Muscle layer of colon (tissue), 2 donors: Measurements from ENCODE around the gene RRAS.
"Not testable (repeated sequence)": the region's sequence is repeated elsewhere in the genome, so short reads cannot be mapped to it uniquely, and the experiment has no call there.

ENCODE experiments used
- H3K27ac ChIP-seq: one replicate; pipeline ENCODE4 v1.7.0; 2013; ENCODE audit warnings: low read depth, mild to moderate bottlenecking, low read length, moderate library complexity
- H3K27me3 ChIP-seq, 2 donors: one replicate each; pipeline ENCODE4 v1.7.0; 2013; ENCODE audit warnings: low read length in 2 of 2, mild to moderate bottlenecking in 2 of 2; ENCODE audit not compliant: insufficient read depth in 2 of 2, control insufficient read depth in 1 of 2
- H3K36me3 ChIP-seq: one replicate; pipeline ENCODE4 v1.7.0; 2013; ENCODE audit warnings: mild to moderate bottlenecking, low read length; ENCODE audit not compliant: insufficient read depth
- H3K4me1 ChIP-seq: one replicate; pipeline ENCODE4 v1.7.0; 2013; ENCODE audit warnings: mild to moderate bottlenecking, low read length; ENCODE audit not compliant: insufficient read depth
- H3K4me3 ChIP-seq, 2 donors: one replicate each; pipeline ENCODE4 v1.7.0; 2013; ENCODE audit warnings: low read length in 2 of 2, low read depth in 1 of 2, mild to moderate bottlenecking in 1 of 2, moderate library complexity in 1 of 2
- H3K9ac ChIP-seq: one replicate; pipeline ENCODE4 v1.7.0; 2013; ENCODE audit warnings: low read length
- H3K9me3 ChIP-seq: one replicate; pipeline ENCODE4 v1.7.0; 2013; ENCODE audit warnings: mild to moderate bottlenecking, low read length
- donor health status: abdominal sarcoma.
- donor health status: Adenocarcinoma of cecum.

The RRAS gene

GRCh38 chr19:49635530-49636232 is 4.3 kb downstream of the RRAS start:
- peaks cover 9% of the 10 kb centered on the region for H3K36me3 ChIP-seq
- no peak overlapping the region for H3K27ac ChIP-seq
- H3K9me3 ChIP-seq: no peaks in the 10 kb centered on the region
- H3K9ac ChIP-seq: no peak overlapping the region
- no peaks in the 10 kb centered on the region for H3K27me3 ChIP-seq
- no peak overlapping the region for H3K4me3 ChIP-seq
- peaks cover 22% of the 10 kb centered on the region for H3K4me1 ChIP-seq

GRCh38 chr19:49633273-49633672 is 6.7 kb downstream of the RRAS start:
- peaks cover 15% of the 10 kb centered on the region for H3K4me1 ChIP-seq
- H3K27ac ChIP-seq: not testable (repeated sequence)

GRCh38 chr19:49632576-49632975 is 7.4 kb downstream of the RRAS start:
- Histone ChIP-seq H3K9ac (no peak overlapping the region), H3K27ac (no peak overlapping the region), H3K9me3 (no peaks in the 10 kb centered on the region), H3K4me1 (peaks cover 8% of the 10 kb centered on the region), H3K4me3 (no peak overlapping the region), H3K36me3 (peaks cover 9% of the 10 kb centered on the region), H3K27me3 (no peaks in the 10 kb centered on the region)

More at GRCh38 chr19:49633273-49633672, 6.7 kb downstream of the RRAS start:
- not testable (repeated sequence) for H3K9me3 ChIP-seq, H3K27me3 ChIP-seq, H3K4me3 ChIP-seq, H3K9ac ChIP-seq, H3K36me3 ChIP-seq

GRCh38 chr19:49631610-49632192 is 8.2 kb downstream of the RRAS start:
- Histone ChIP-seq H3K4me3 (no peak overlapping the region), H3K9me3 (no peaks in the 10 kb centered on the region), H3K27ac (no peak overlapping the region), H3K36me3 (peaks cover 9% of the 10 kb centered on the region), H3K4me1 (peaks cover 6% of the 10 kb centered on the region), H3K27me3 (no peaks in the 10 kb centered on the region), H3K9ac (no peak overlapping the region)

- Histone ChIP-seq H3K27me3 (no peaks in the 10 kb centered on the region), H3K27ac (no peak overlapping the region), H3K36me3 (peaks cover 9% of the 10 kb centered on the region), H3K9ac (no peak overlapping the region), H3K4me1 (peaks cover 6% of the 10 kb centered on the region), H3K4me3 (no peak overlapping the region), H3K9me3 (no peaks in the 10 kb centered on the region)
Measured at GRCh38 chr19:49631014-49631588, 8.8 kb downstream of the RRAS start.

GRCh38 chr19:49629659-49630058 is 10.3 kb downstream of the RRAS start:
- H3K9me3 ChIP-seq: no peaks in the 10 kb centered on the region
- H3K4me1 ChIP-seq: peaks cover 6% of the 10 kb centered on the region
- H3K36me3 ChIP-seq: peaks cover 9% of the 10 kb centered on the region
- H3K27me3 ChIP-seq: no peaks in the 10 kb centered on the region
- H3K4me3 ChIP-seq: no peak overlapping the region
- no peak overlapping the region for H3K27ac ChIP-seq
- H3K9ac ChIP-seq: no peak overlapping the region

- Histone ChIP-seq H3K9ac (no peak overlapping the region), H3K27me3 (no peaks in the 10 kb centered on the region), H3K4me1 (peaks cover 6% of the 10 kb centered on the region), H3K9me3 (no peaks in the 10 kb centered on the region), H3K36me3 (peaks cover 27% of the 10 kb centered on the region), H3K4me3 (no peak overlapping the region), H3K27ac (no peak overlapping the region)
Measured at GRCh38 chr19:49626226-49626625, 13.7 kb downstream of the RRAS start.

- Histone ChIP-seq H3K27ac (no peak overlapping the region), H3K27me3 (no peaks in the 10 kb centered on the region), H3K4me1 (no peaks in the 10 kb centered on the region), H3K36me3 (peaks cover 32% of the 10 kb centered on the region), H3K4me3 (no peak overlapping the region), H3K9ac (no peak overlapping the region), H3K9me3 (no peaks in the 10 kb centered on the region)
Measured at GRCh38 chr19:49624967-49625910, 14.7 kb downstream of the RRAS start.

GRCh38 chr19:49617860-49618259 is 22.1 kb downstream of the RRAS start:
- not testable (repeated sequence) for H3K9ac ChIP-seq, H3K9me3 ChIP-seq, H3K4me3 ChIP-seq, H3K27me3 ChIP-seq, H3K4me1 ChIP-seq, H3K27ac ChIP-seq
- peaks cover 62% of the 10 kb centered on the region for H3K36me3 ChIP-seq

GRCh38 chr19:49616945-49617344 is 23.0 kb downstream of the RRAS start:
- no peak overlapping the region for H3K27ac ChIP-seq

GRCh38 chr19:49616532-49616931 is 23.4 kb downstream of the RRAS start:
- Histone ChIP-seq H3K4me3 (no peak overlapping the region), H3K27ac (no peak overlapping the region), H3K9ac (no peak overlapping the region), H3K9me3 (no peaks in the 10 kb centered on the region), H3K36me3 (peaks cover 61% of the 10 kb centered on the region), H3K27me3 (no peaks in the 10 kb centered on the region), H3K4me1 (no peaks in the 10 kb centered on the region)

More at GRCh38 chr19:49616945-49617344, 23.0 kb downstream of the RRAS start:
- no peaks in the 10 kb centered on the region for H3K9me3 ChIP-seq
- no peaks in the 10 kb centered on the region for H3K4me1 ChIP-seq
- H3K4me3 ChIP-seq: no peak overlapping the region
- H3K36me3 ChIP-seq: peaks cover 65% of the 10 kb centered on the region
- no peaks in the 10 kb centered on the region for H3K27me3 ChIP-seq
- no peak overlapping the region for H3K9ac ChIP-seq
